ENCODE measurements around the gene MAST4.
"Not testable (repeated sequence)": the region's sequence is repeated elsewhere in the genome, so short reads cannot be mapped to it uniquely, and the experiment has no call there.

The MAST4 gene

GRCh38 chr5:66743344-66743743, 147.2 kb downstream of the MAST4 start:
- Histone ChIP-seq H3K9ac (ENCODE audit: low read length) (no peak overlapping the region), H3K4me1 (ENCODE audit: control insufficient read depth, insufficient read depth, low read length) (no peaks in the 10 kb centered on the region), H3K27me3 (ENCODE audit: control insufficient read depth, insufficient read depth, low read length) (no peaks in the 10 kb centered on the region), H3K36me3 (ENCODE audit: control insufficient read depth, insufficient read depth, low read length) (no peaks in the 10 kb centered on the region), H3K9me3 (ENCODE audit: control insufficient read depth, insufficient read depth, low read depth, low read length) (no peaks in the 10 kb centered on the region), H3K4me3 (ENCODE audit: low read depth, low read length) (no peak overlapping the region), H3K27ac (ENCODE audit: low read depth, low read length) (no peak overlapping the region)

DNA sequence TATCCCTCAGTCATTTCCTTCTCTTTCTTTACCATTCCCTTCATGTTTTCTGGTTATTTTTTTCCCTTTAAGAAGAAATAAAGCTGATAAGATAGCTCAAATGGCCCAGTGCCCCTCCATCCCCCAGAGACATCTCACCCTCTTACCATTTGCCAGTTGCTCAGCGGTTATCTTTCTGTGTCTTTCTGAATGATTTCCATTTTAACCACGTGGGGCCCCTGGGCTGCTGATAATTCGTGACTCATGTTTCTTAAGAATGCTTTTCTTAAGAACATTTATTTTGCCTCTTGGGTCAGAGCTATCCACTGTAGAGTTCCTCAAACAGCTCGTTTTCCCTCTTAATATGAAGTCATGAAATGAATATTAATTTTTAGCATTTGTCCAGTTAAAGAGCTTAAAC, 147.8 kb downstream of the MAST4 start:
- Histone ChIP-seq H3K4me1 (ENCODE audit: control insufficient read depth, insufficient read depth, low read length) (no peaks in the 10 kb centered on the region), H3K36me3 (ENCODE audit: control insufficient read depth, insufficient read depth, low read length) (no peaks in the 10 kb centered on the region)

GRCh38 chr5:66745297-66745696, 149.1 kb downstream of the MAST4 start:
- H3K27me3 ChIP-seq (ENCODE audit: control insufficient read depth, insufficient read depth, low read length), result no peaks in the 10 kb centered on the region
- no peak overlapping the region for H3K4me3 ChIP-seq (ENCODE audit: low read depth, low read length)
- no peaks in the 10 kb centered on the region for H3K4me1 ChIP-seq (ENCODE audit: control insufficient read depth, insufficient read depth, low read length)
- no peak overlapping the region for H3K27ac ChIP-seq (ENCODE audit: low read depth, low read length)
- no peak overlapping the region for H3K9ac ChIP-seq (ENCODE audit: low read length)
- peaks cover 15% of the 10 kb centered on the region for H3K9me3 ChIP-seq (ENCODE audit: control insufficient read depth, insufficient read depth, low read depth, low read length)
- H3K36me3 ChIP-seq (ENCODE audit: control insufficient read depth, insufficient read depth, low read length), result no peaks in the 10 kb centered on the region

More for the DNA sequence above, 147.8 kb downstream of the MAST4 start:
- Histone ChIP-seq H3K4me3 (ENCODE audit: low read depth, low read length) (no peak overlapping the region), H3K27ac (ENCODE audit: low read depth, low read length) (no peak overlapping the region), H3K9ac (ENCODE audit: low read length) (no peak overlapping the region), H3K9me3 (ENCODE audit: control insufficient read depth, insufficient read depth, low read depth, low read length) (peaks cover 4% of the 10 kb centered on the region), H3K27me3 (ENCODE audit: control insufficient read depth, insufficient read depth, low read length) (no peaks in the 10 kb centered on the region)

DNA sequence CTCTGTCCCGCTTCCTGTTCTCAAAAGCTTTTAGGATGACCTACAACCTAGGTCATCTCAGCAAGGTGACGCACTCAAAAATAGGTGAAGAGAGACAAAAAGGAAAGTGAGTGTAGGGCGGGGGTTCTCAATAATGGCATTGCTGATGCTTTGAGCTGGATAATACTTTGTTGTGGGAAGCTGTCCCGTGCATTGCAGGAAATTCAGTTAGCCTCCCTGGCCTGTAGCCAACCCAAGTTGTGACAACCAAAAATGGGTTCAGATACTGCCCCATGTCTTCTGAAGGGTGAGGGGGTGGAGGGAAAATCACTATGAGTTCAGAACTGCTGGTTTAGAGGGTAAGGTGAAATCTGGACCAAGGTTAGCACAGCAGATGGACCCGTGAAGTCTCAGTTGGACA, 151.4 kb downstream of the MAST4 start:
- H3K4me3 ChIP-seq (ENCODE audit: low read depth, low read length), result no peak overlapping the region
- no peaks in the 10 kb centered on the region for H3K36me3 ChIP-seq (ENCODE audit: control insufficient read depth, insufficient read depth, low read length)
- H3K27me3 ChIP-seq (ENCODE audit: control insufficient read depth, insufficient read depth, low read length), result no peaks in the 10 kb centered on the region
- H3K9ac ChIP-seq (ENCODE audit: low read length), result no peak overlapping the region
- peaks cover 16% of the 10 kb centered on the region for H3K9me3 ChIP-seq (ENCODE audit: control insufficient read depth, insufficient read depth, low read depth, low read length)
- no peak overlapping the region for H3K27ac ChIP-seq (ENCODE audit: low read depth, low read length)
- no peaks in the 10 kb centered on the region for H3K4me1 ChIP-seq (ENCODE audit: control insufficient read depth, insufficient read depth, low read length)

GRCh38 chr5:66752668-66753067, 156.5 kb downstream of the MAST4 start:
- not testable (repeated sequence) for H3K4me3 ChIP-seq (ENCODE audit: low read depth, low read length); H3K4me1 ChIP-seq (ENCODE audit: control insufficient read depth, insufficient read depth, low read length); H3K36me3 ChIP-seq (ENCODE audit: control insufficient read depth, insufficient read depth, low read length); H3K27ac ChIP-seq (ENCODE audit: low read depth, low read length); H3K27me3 ChIP-seq (ENCODE audit: control insufficient read depth, insufficient read depth, low read length); H3K9ac ChIP-seq (ENCODE audit: low read length)
- H3K9me3 ChIP-seq (ENCODE audit: control insufficient read depth, insufficient read depth, low read depth, low read length), result peaks cover 16% of the 10 kb centered on the region

GRCh38 chr5:66757219-66757833, 161.1 kb downstream of the MAST4 start:
- no peaks in the 10 kb centered on the region for H3K4me1 ChIP-seq (ENCODE audit: control insufficient read depth, insufficient read depth, low read length)
- H3K27ac ChIP-seq (ENCODE audit: low read depth, low read length), result no peak overlapping the region
- H3K9me3 ChIP-seq (ENCODE audit: control insufficient read depth, insufficient read depth, low read depth, low read length), result no peaks in the 10 kb centered on the region
- H3K27me3 ChIP-seq (ENCODE audit: control insufficient read depth, insufficient read depth, low read length), result no peaks in the 10 kb centered on the region
- no peaks in the 10 kb centered on the region for H3K36me3 ChIP-seq (ENCODE audit: control insufficient read depth, insufficient read depth, low read length)
- H3K4me3 ChIP-seq (ENCODE audit: low read depth, low read length), result no peak overlapping the region
- H3K9ac ChIP-seq (ENCODE audit: low read length), result no peak overlapping the region

- no peaks in the 10 kb centered on the region for H3K36me3 ChIP-seq (ENCODE audit: control insufficient read depth, insufficient read depth, low read length)
- no peak overlapping the region for H3K9ac ChIP-seq (ENCODE audit: low read length)
- H3K4me1 ChIP-seq (ENCODE audit: control insufficient read depth, insufficient read depth, low read length), result no peaks in the 10 kb centered on the region
- H3K9me3 ChIP-seq (ENCODE audit: control insufficient read depth, insufficient read depth, low read depth, low read length), result no peaks in the 10 kb centered on the region
- no peak overlapping the region for H3K27ac ChIP-seq (ENCODE audit: low read depth, low read length)
- no peak overlapping the region for H3K4me3 ChIP-seq (ENCODE audit: low read depth, low read length)
- no peaks in the 10 kb centered on the region for H3K27me3 ChIP-seq (ENCODE audit: control insufficient read depth, insufficient read depth, low read length)
These were observed 161.7 kb downstream of the MAST4 start for GRCh38 chr5:66757834-66758371.

GRCh38 chr5:66769030-66769733, 173.0 kb downstream of the MAST4 start:
- no peaks in the 10 kb centered on the region for H3K27me3 ChIP-seq (ENCODE audit: control insufficient read depth, insufficient read depth, low read length)
- H3K4me3 ChIP-seq (ENCODE audit: low read depth, low read length), result no peak overlapping the region
- H3K4me1 ChIP-seq (ENCODE audit: control insufficient read depth, insufficient read depth, low read length), result no peaks in the 10 kb centered on the region; the same call in 1 of the 2 replicates
- H3K9ac ChIP-seq (ENCODE audit: low read length), result no peak overlapping the region
- H3K27ac ChIP-seq (ENCODE audit: low read depth, low read length), result no peak overlapping the region
- H3K9me3 ChIP-seq (ENCODE audit: control insufficient read depth, insufficient read depth, low read depth, low read length), result no peaks in the 10 kb centered on the region
- no peaks in the 10 kb centered on the region for H3K36me3 ChIP-seq (ENCODE audit: control insufficient read depth, insufficient read depth, low read length)

DNA sequence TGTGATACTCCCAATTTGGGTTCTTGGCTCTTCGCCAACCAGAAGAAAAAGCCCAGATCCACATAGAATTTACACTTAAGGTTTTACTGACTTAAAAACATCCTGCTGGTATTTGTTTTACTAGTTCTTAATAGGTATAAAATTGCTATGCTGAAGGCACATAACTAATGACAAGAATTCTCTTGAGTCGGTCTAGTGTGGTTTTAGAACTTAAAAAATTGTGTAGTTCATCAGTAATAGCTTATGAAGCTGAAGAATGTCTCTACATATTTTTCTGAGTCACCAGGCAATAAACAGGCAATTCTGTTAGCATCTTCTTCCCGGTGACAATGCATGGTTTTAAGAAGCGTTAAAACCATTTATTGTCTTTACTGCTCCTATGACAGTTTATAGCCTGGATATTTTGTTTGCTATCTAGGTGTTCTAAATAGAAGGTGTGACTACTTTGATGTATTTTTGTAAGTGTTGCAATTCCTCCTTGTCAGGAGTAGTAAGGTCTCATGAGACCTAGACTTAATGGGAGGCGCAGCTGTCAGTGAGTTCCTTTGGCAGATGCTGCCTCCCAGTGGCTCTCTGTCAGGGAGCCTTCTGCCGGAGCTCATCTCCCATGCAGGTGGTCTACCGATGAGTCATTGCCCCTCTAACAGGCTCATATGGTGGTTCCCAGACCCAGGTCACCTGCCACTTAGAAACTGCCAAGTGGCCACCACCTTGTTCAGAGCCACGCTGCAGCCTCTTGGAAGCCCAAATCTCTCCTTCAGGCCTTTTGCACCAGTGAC, 173.8 kb downstream of the MAST4 start:
- Histone ChIP-seq H3K9ac (ENCODE audit: low read length) (no peak overlapping the region), H3K27me3 (ENCODE audit: control insufficient read depth, insufficient read depth, low read length) (no peaks in the 10 kb centered on the region), H3K4me1 (ENCODE audit: control insufficient read depth, insufficient read depth, low read length) (no peaks in the 10 kb centered on the region; the same call in 1 of the 2 replicates), H3K9me3 (ENCODE audit: control insufficient read depth, insufficient read depth, low read depth, low read length) (no peaks in the 10 kb centered on the region), H3K36me3 (ENCODE audit: control insufficient read depth, insufficient read depth, low read length) (no peaks in the 10 kb centered on the region), H3K27ac (ENCODE audit: low read depth, low read length) (no peak overlapping the region), H3K4me3 (ENCODE audit: low read depth, low read length) (no peak overlapping the region)

GRCh38 chr5:66777868-66778267, 181.7 kb downstream of the MAST4 start:
- Histone ChIP-seq H3K4me1 (ENCODE audit: control insufficient read depth, insufficient read depth, low read length) (no peaks in the 10 kb centered on the region), H3K27me3 (ENCODE audit: control insufficient read depth, insufficient read depth, low read length) (no peaks in the 10 kb centered on the region), H3K27ac (ENCODE audit: low read depth, low read length) (no peak overlapping the region), H3K9ac (ENCODE audit: low read length) (no peak overlapping the region), H3K9me3 (ENCODE audit: control insufficient read depth, insufficient read depth, low read depth, low read length) (no peaks in the 10 kb centered on the region), H3K4me3 (ENCODE audit: low read depth, low read length) (no peak overlapping the region), H3K36me3 (ENCODE audit: control insufficient read depth, insufficient read depth, low read length) (no peaks in the 10 kb centered on the region)

GRCh38 chr5:66779528-66779927, 183.3 kb downstream of the MAST4 start:
- Histone ChIP-seq H3K4me3 (ENCODE audit: low read depth, low read length) (no peak overlapping the region), H3K4me1 (ENCODE audit: control insufficient read depth, insufficient read depth, low read length) (no peaks in the 10 kb centered on the region), H3K9me3 (ENCODE audit: control insufficient read depth, insufficient read depth, low read depth, low read length) (no peaks in the 10 kb centered on the region), H3K27ac (ENCODE audit: low read depth, low read length) (no peak overlapping the region), H3K36me3 (ENCODE audit: control insufficient read depth, insufficient read depth, low read length) (no peaks in the 10 kb centered on the region), H3K27me3 (ENCODE audit: control insufficient read depth, insufficient read depth, low read length) (no peaks in the 10 kb centered on the region), H3K9ac (ENCODE audit: low read length) (no peak overlapping the region)

Data from HUES6 (cell line).